GM12878 (cell line): ENCODE results near the gene BIRC6.

Experiments used
- CBX3 ChIP-seq: fragments of 200-600 bp; sonication (generic); IDR thresholded peaks from 2 replicates; pipeline ENCODE4 v1.6.1; 2016; ENCODE audit warnings: low read depth, borderline replicate concordance
- ETV6 ChIP-seq, 2 experiments: fragments of 450-650 bp in 1 of 2; IDR thresholded peaks in 1 of 2; conservative IDR thresholded peaks in 1 of 2; 2 replicates each; pipeline ENCODE4 v1.6.1; 2014; ENCODE audit warnings: antibody characterized with exemption in 1 of 2, borderline replicate concordance in 1 of 2, low read depth in 1 of 2, mild to moderate bottlenecking in 1 of 2, moderate library complexity in 1 of 2
- MEF2A ChIP-seq: IDR thresholded peaks from 2 replicates; pipeline ENCODE4 v1.6.1; 2011; ENCODE audit warnings: low read depth, mild to moderate bottlenecking, low read length, moderate library complexity; ENCODE audit not compliant: insufficient read depth
- POLR2A ChIP-seq: IDR thresholded peaks from 2 replicates; pipeline ENCODE4 v1.6.1; 2011; ENCODE audit warnings: low read depth, mild to moderate bottlenecking, low read length
- YBX1 ChIP-seq: fragments of 450-650 bp; IDR thresholded peaks from 2 replicates; pipeline ENCODE4 v1.6.1; 2016; ENCODE audit warnings: antibody characterized with exemption

DNA sequence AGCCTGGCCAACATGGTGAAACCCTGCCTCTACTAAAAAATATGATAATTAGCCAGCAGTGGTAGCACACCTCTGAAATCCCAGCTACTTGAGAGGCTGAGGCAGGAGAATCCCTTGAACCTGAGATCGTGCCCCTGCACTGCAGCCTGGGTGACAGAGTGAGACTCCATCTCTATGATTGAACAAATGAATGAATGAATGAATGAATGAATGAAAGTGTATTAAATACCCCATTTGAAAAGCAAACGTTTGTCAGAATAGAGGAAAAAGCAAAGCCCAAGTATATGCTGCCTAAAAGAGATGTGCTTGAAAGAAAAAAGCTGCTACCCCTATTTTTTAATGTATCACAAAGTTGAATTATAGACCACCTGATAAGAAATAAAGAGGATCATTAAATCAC, 181.9 kb downstream of the BIRC6 start:
- TF ChIP-seq ETV6 (conservative IDR thresholded peaks at IDR 0.05 in 1 of 2, IDR thresholded peaks at IDR 0.05 in 1 of 2; ENCODE audit: borderline replicate concordance in 1 of 2, low read depth in 1 of 2), result no peak
- no peak for TF ChIP-seq POLR2A
- no peak for TF ChIP-seq MEF2A
- TF ChIP-seq YBX1, result no peak
- TF ChIP-seq CBX3, result no peak
